ENCODE results near the gene CCIN. TPM values are rescaled to one million over a fixed set of nuclear protein-coding genes. Genes with fewer than 3 reads are reported as not detected.

Gene CCIN
- polyA plus RNA-seq, 3 donors, result 0.11 to 2.3 (median 0.35) TPM

DNA sequence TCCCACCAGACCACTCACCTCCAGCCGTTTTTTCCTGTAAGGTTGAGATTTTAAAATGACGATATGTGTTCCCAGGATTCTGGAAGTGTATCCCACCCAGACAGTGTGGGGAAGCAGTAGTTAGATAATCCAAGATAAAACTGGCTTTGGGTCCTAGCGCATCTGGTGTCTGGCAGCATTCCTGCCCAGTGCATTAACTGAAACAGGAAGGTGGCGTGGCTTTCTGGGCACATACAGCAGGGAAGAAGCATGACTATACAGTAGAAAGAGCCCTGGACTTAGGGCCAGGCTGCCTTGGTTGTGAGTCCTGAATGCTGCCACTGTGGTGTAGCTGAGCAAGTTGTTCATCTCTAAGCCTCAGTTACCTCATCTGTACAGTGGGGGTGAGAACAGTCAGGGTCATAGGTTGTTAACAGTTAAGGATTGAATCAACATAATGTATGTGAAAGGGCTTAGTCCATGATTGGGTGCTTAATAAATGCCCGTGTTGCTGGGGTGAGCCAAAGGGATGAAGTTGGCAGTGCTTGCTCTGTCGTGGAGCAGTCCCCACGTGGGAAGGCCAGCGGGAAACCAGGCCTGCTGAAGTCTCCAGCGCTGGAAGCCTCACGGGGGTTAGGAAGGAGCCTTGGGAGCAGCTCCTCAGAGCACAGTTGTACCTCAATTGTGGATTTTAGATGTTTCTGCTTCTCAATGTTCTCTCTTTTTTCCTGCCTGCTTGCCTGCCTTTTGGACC, 39.5 kb downstream of the CCIN start:
- H3K27me3 Mint-ChIP-seq (ENCODE audit: low read depth in 3 of 3), result peaks cover 0 to 1% (median 0%) of the 10 kb centered on the region in 3 donors
- H3K4me3 ChIP-seq (replicated peaks in 1 of 3; ENCODE audit: low read depth in 2 of 3, low read length in 3 of 3), result no peak overlapping the region
- peaks cover 87% of the 10 kb centered on the region for H3K79me2 ChIP-seq (ENCODE audit: insufficient read depth, low read length)
- no peaks in the 10 kb centered on the region for H3K27me3 ChIP-seq (ENCODE audit: control insufficient read depth in 2 of 2, insufficient read depth in 2 of 2, low read length in 2 of 2)
- peak overlapping the region in 1 of 2 donors; percentile 38 for H3K27ac ChIP-seq (ENCODE audit: low read depth in 1 of 2, low read length in 2 of 2)
- peaks cover 95 to 97% of the 10 kb centered on the region in 2 donors for H3K36me3 Mint-ChIP-seq
- peaks cover 95 to 100% of the 10 kb centered on the region in 2 donors for H3K36me3 ChIP-seq (replicated peaks in 1 of 2; ENCODE audit: control insufficient read depth in 1 of 2, insufficient read depth in 2 of 2, low read length in 2 of 2)
- peak overlapping the region in 1 of 2 donors; percentile 14 for H3K4me3 Mint-ChIP-seq
- no peak overlapping the region for H2AFZ ChIP-seq (ENCODE audit: insufficient read depth, low read depth, low read length, poor library complexity, severe bottlenecking)
- WGBS (ENCODE audit: insufficient coverage), result 85% methylated on average over 8 of the region's 10 CpGs
- no peaks in the 10 kb centered on the region for H3K9me3 ChIP-seq (replicated peaks in 1 of 2; ENCODE audit: control insufficient read depth in 1 of 2, insufficient read depth in 1 of 2, low read length in 2 of 2)
- TF ChIP-seq, protein P1, sequence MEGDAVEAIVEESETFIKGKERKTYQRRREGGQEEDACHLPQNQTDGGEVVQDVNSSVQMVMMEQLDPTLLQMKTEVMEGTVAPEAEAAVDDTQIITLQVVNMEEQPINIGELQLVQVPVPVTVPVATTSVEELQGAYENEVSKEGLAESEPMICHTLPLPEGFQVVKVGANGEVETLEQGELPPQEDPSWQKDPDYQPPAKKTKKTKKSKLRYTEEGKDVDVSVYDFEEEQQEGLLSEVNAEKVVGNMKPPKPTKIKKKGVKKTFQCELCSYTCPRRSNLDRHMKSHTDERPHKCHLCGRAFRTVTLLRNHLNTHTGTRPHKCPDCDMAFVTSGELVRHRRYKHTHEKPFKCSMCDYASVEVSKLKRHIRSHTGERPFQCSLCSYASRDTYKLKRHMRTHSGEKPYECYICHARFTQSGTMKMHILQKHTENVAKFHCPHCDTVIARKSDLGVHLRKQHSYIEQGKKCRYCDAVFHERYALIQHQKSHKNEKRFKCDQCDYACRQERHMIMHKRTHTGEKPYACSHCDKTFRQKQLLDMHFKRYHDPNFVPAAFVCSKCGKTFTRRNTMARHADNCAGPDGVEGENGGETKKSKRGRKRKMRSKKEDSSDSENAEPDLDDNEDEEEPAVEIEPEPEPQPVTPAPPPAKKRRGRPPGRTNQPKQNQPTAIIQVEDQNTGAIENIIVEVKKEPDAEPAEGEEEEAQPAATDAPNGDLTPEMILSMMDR (IDR thresholded peaks at IDR 0.05), result no peak
- no peaks in the 10 kb centered on the region for H3K4me1 ChIP-seq (ENCODE audit: control insufficient read depth in 1 of 2, insufficient read depth in 2 of 2, low read length in 2 of 2)
- DNase-seq, result no peak
- H3K9me3 Mint-ChIP-seq, result no peaks in the 10 kb centered on the region
- H3K9ac ChIP-seq (ENCODE audit: insufficient read depth, low read length, poor library complexity, severe bottlenecking), result no peak overlapping the region
- H3K4me2 ChIP-seq (replicated peaks; ENCODE audit: extremely low read depth, low read length, poor library complexity, severe bottlenecking), result no peak overlapping the region
- H3K4me1 Mint-ChIP-seq, result peaks cover 1% of the 10 kb centered on the region
- H3K27ac Mint-ChIP-seq, result peak overlapping the region in 6 of 7 donors; percentile 33 to 70 (median 62)
- H4K20me1 ChIP-seq (ENCODE audit: insufficient read depth, low read length), result peaks cover 100% of the 10 kb centered on the region
- intact Hi-C loops (cut with micrococcal nuclease), result no loop called here

DNA sequence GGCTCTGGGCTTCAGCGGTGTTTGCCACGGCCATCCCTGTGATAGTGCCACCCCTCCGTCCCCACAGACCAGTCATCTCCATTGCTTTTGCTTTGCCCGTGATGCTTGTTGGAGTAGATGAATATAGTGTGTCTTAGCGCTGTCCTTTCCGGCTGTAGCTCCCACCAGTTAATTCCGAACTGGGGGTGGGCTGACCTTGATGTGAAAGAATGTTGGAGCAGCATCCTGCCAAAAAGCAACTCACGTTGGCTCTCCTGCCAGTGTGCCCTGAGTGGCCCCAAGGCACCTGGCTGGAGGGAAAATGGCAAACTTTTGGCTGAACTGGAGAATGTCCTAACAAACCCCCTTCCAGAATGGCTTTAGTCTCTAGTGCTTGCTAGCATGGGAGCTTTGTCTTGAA, 41.5 kb downstream of the CCIN start:
- H3K27me3 ChIP-seq (ENCODE audit: control insufficient read depth in 2 of 2, insufficient read depth in 2 of 2, low read length in 2 of 2), result no peaks in the 10 kb centered on the region
- no peak overlapping the region for H3K4me2 ChIP-seq (replicated peaks; ENCODE audit: extremely low read depth, low read length, poor library complexity, severe bottlenecking)
- H3K4me1 ChIP-seq (ENCODE audit: control insufficient read depth in 1 of 2, insufficient read depth in 2 of 2, low read length in 2 of 2), result no peaks in the 10 kb centered on the region
- DNase-seq, result no peak
- peaks cover 78 to 100% of the 10 kb centered on the region in 2 donors for H3K36me3 ChIP-seq (replicated peaks in 1 of 2; ENCODE audit: control insufficient read depth in 1 of 2, insufficient read depth in 2 of 2, low read length in 2 of 2)
- no peaks in the 10 kb centered on the region for H3K9me3 ChIP-seq (replicated peaks in 1 of 2; ENCODE audit: control insufficient read depth in 1 of 2, insufficient read depth in 1 of 2, low read length in 2 of 2)
- Mint-ChIP-seq H3K36me3 (peaks cover 82 to 89% of the 10 kb centered on the region in 2 donors), H3K27ac (peak overlapping the region in 3 of 7 donors; percentile 9 to 41 (median 22)), H3K9me3 (no peaks in the 10 kb centered on the region), H3K27me3 (ENCODE audit: low read depth in 3 of 3) (peaks cover 0 to 1% (median 0%) of the 10 kb centered on the region in 3 donors), H3K4me1 (peaks cover 1% of the 10 kb centered on the region), H3K4me3 (no peak overlapping the region)
- peaks cover 74% of the 10 kb centered on the region for H3K79me2 ChIP-seq (ENCODE audit: insufficient read depth, low read length)
- no peak overlapping the region for H2AFZ ChIP-seq (ENCODE audit: insufficient read depth, low read depth, low read length, poor library complexity, severe bottlenecking)
- no peak overlapping the region for H3K27ac ChIP-seq (ENCODE audit: low read depth in 1 of 2, low read length in 2 of 2)
- intact Hi-C loops (cut with micrococcal nuclease), result no loop called here
- TF ChIP-seq, protein P1 (IDR thresholded peaks at IDR 0.05), result no peak
- no peak overlapping the region for H3K4me3 ChIP-seq (replicated peaks in 1 of 3; ENCODE audit: low read depth in 2 of 3, low read length in 3 of 3)
- H4K20me1 ChIP-seq (ENCODE audit: insufficient read depth, low read length), result peaks cover 100% of the 10 kb centered on the region
- no peak overlapping the region for H3K9ac ChIP-seq (ENCODE audit: insufficient read depth, low read length, poor library complexity, severe bottlenecking)
- WGBS (ENCODE audit: insufficient coverage), result 92% methylated on average over 4 of the region's 8 CpGs

Measured in CD14-positive monocyte (primary cell).